BLaER1 treated with 17β-estradiol and CSF1 and Interleukin-3, amounts not matched to agents 10 nM and 100 nM (cell line): ENCODE data around the gene STIM1.
"Not testable (repeated sequence)": the region's sequence is repeated elsewhere in the genome, so short reads cannot be mapped to it uniquely, and the experiment has no call there.

Experiments used
- H3K27ac ChIP-seq, 11 experiments: shearing (Covaris generic); formaldehyde crosslinking; 2 replicates each; pipeline ENCODE4 v1.8.1; 2022
- H3K27me3 ChIP-seq, 11 experiments: shearing (Covaris generic); formaldehyde crosslinking; 2 replicates each; pipeline ENCODE4 v1.8.1; 2022
- H3K36me3 ChIP-seq, 11 experiments: shearing (Covaris generic); formaldehyde crosslinking; 2 replicates each; pipeline ENCODE4 v1.8.1; 2022
- H3K4me1 ChIP-seq, 10 experiments: shearing (Covaris generic); formaldehyde crosslinking; 2 replicates each; pipeline ENCODE4 v1.8.1; 2022
- H3K4me2 ChIP-seq, 11 experiments: shearing (Covaris generic); formaldehyde crosslinking; 2 replicates each; pipeline ENCODE4 v1.8.1; 2022
- H3K4me3 ChIP-seq, 10 experiments: shearing (Covaris generic); formaldehyde crosslinking; 2 replicates each; pipeline ENCODE4 v1.8.1; 2022
- H3K9ac ChIP-seq, 11 experiments: shearing (Covaris generic); formaldehyde crosslinking; 2 replicates each; pipeline ENCODE4 v1.8.1; 2022
- H3K9me3 ChIP-seq, 11 experiments: shearing (Covaris generic); formaldehyde crosslinking; replicated peaks in 1 of 11; 2 replicates each; pipeline ENCODE4 v1.8.1; 2022
- H4K20me1 ChIP-seq, 11 experiments: shearing (Covaris generic); formaldehyde crosslinking; 2 replicates each; pipeline ENCODE4 v1.8.1; 2022
- Cebpa-rat ChIP-seq, 11 experiments: shearing (Covaris generic); IDR thresholded peaks; 2 replicates each; pipeline ENCODE4 v1.8.1; 2022

STIM1 gene

DNA sequence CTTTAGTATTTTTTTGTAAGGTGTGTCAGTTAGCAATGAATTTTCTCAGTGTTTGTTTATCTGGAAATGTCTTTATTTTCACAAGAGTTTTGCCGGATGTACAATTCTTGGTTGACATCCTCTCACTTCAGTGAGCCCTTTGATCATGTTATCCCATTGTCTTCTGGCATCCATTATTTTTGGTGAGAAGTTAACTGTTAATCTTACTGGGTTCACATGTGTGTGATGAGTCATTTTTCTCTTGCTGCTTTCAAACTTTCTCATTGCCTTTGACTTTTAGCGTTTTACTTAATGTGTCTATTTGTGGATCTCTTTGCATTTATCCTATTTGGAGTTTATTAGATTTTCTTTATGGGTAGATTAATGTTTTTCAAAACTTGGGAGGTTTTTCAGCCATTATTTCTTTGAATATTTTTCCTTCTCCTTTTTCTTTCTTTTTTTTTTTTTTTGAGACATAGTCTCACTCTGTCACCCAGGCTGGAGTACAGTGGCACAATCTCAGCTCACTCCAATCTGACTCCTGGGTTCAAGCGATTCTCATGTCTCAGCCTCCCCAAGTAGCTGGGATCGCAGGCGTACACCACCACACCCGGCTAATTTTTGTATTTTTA lies 138.7 kb downstream of the STIM1 start:
- Histone ChIP-seq H3K9me3 (peaks cover 54 to 91% (median 73%) of the 10 kb centered on the region in 11 experiments), H3K9ac (no peak overlapping the region), H4K20me1 (peaks cover 0 to 6% (median 0%) of the 10 kb centered on the region in 11 experiments; a peak in 3 of 22 replicates), H3K4me3 (peak overlapping the region in 2 of 10 experiments; percentile 3 to 25; a peak in 2 of 20 replicates), H3K4me2 (no peak overlapping the region), H3K36me3 (peaks cover 5 to 60% (median 20%) of the 10 kb centered on the region in 11 experiments; a peak in 14 of 22 replicates), H3K27ac (no peak overlapping the region), H3K27me3 (no peaks in the 10 kb centered on the region), H3K4me1 (peaks cover 0 to 10% (median 6%) of the 10 kb centered on the region in 10 experiments; a peak in 8 of 20 replicates)
- no peak for TF ChIP-seq Cebpa-rat (IDR thresholded peaks at IDR 0.05)

DNA sequence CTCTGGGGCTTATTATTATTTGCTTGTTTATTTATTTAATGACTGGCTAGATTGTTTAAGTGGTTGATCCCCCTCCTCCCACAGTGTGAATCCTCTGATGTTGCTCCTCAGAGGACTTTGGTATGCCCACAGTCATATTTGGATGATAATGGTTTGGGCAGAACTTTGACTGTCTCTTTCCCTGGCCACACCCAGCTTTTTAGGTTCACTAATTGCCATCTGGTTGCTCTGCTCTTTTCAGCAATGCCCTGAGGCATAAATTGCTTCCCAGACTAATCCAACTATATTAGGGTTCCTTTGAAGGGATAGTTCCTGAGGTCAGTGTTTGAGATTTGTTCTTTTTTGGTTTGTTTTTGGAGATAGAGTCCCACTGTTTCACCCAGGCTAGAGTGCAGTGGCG lies 139.8 kb downstream of the STIM1 start:
- Histone ChIP-seq H3K4me2 (peak overlapping the region in 2 of 11 experiments; percentile 15 to 20; a peak in 1 of 22 replicates), H3K9me3 (peaks cover 50 to 85% (median 68%) of the 10 kb centered on the region in 11 experiments), H3K4me1 (peaks cover 0 to 10% (median 6%) of the 10 kb centered on the region in 10 experiments; a peak in 8 of 20 replicates), H3K27ac (no peak overlapping the region), H3K36me3 (peaks cover 5 to 53% (median 16%) of the 10 kb centered on the region in 11 experiments; a peak in 13 of 22 replicates), H3K4me3 (no peak overlapping the region; a peak in 1 of 20 replicates), H3K27me3 (no peaks in the 10 kb centered on the region), H4K20me1 (peaks cover 0 to 6% (median 0%) of the 10 kb centered on the region in 11 experiments; a peak in 3 of 22 replicates), H3K9ac (no peak overlapping the region)
- no peak for TF ChIP-seq Cebpa-rat (IDR thresholded peaks at IDR 0.05)

GRCh38 chr11:3995949-3996554 lies 140.6 kb downstream of the STIM1 start:
- Histone ChIP-seq H3K27ac (no peak overlapping the region), H3K36me3 (peaks cover 5 to 52% (median 15%) of the 10 kb centered on the region in 11 experiments; a peak in 13 of 22 replicates), H3K4me3 (no peak overlapping the region), H3K4me1 (peaks cover 0 to 10% (median 6%) of the 10 kb centered on the region in 10 experiments; a peak in 8 of 20 replicates), H3K9ac (no peak overlapping the region), H3K9me3 (peaks cover 49 to 79% (median 64%) of the 10 kb centered on the region in 11 experiments), H4K20me1 (peaks cover 0 to 6% (median 0%) of the 10 kb centered on the region in 11 experiments; a peak in 3 of 22 replicates), H3K4me2 (peak overlapping the region in 5 of 11 experiments; percentile 0 to 20 (median 7); a peak in 6 of 22 replicates), H3K27me3 (no peaks in the 10 kb centered on the region)
- TF ChIP-seq Cebpa-rat (IDR thresholded peaks at IDR 0.05) = no peak

- Histone ChIP-seq H3K27me3 (no peaks in the 10 kb centered on the region), H3K36me3 (peaks cover 5 to 52% (median 15%) of the 10 kb centered on the region in 11 experiments; a peak in 13 of 22 replicates), H3K9ac (no peak overlapping the region), H3K4me2 (no peak overlapping the region), H3K4me1 (peaks cover 0 to 10% (median 6%) of the 10 kb centered on the region in 10 experiments; a peak in 8 of 20 replicates), H3K4me3 (no peak overlapping the region), H3K9me3 (peaks cover 49 to 75% (median 64%) of the 10 kb centered on the region in 11 experiments), H3K27ac (no peak overlapping the region), H4K20me1 (peaks cover 0 to 6% (median 0%) of the 10 kb centered on the region in 11 experiments; a peak in 3 of 22 replicates)
- no peak for TF ChIP-seq Cebpa-rat (IDR thresholded peaks at IDR 0.05)
Observed at GRCh38 chr11:3996651-3997050, 141.2 kb downstream of the STIM1 start.

DNA sequence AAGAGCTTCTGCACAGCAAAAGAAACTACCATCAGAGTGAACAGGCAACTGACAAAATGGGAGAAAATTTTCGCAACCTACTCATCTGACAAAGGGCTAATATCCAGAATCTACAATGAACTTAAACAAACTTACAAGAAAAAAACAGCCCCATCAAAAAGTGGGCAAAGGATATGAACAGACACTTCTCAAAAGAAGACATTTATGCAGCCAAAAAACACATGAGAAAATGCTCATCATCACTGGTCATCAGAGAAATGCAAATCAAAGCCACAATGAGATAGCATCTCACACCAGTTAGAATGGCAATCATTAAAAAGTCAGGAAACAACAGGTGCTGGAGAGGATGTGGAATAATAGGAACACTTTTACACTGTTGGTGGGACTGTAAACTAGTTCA lies 149.3 kb downstream of the STIM1 start:
- peaks cover 0 to 17% (median 0%) of the 10 kb centered on the region in 11 experiments; a peak in 3 of 22 replicates for H4K20me1 ChIP-seq
- H3K36me3 ChIP-seq = peaks cover 0 to 11% (median 0%) of the 10 kb centered on the region in 11 experiments; a peak in 1 of 22 replicates
- not testable (repeated sequence) for H3K9me3 ChIP-seq, H3K4me3 ChIP-seq, H3K4me2 ChIP-seq, H3K4me1 ChIP-seq, H3K9ac ChIP-seq, H3K27me3 ChIP-seq, H3K27ac ChIP-seq

DNA sequence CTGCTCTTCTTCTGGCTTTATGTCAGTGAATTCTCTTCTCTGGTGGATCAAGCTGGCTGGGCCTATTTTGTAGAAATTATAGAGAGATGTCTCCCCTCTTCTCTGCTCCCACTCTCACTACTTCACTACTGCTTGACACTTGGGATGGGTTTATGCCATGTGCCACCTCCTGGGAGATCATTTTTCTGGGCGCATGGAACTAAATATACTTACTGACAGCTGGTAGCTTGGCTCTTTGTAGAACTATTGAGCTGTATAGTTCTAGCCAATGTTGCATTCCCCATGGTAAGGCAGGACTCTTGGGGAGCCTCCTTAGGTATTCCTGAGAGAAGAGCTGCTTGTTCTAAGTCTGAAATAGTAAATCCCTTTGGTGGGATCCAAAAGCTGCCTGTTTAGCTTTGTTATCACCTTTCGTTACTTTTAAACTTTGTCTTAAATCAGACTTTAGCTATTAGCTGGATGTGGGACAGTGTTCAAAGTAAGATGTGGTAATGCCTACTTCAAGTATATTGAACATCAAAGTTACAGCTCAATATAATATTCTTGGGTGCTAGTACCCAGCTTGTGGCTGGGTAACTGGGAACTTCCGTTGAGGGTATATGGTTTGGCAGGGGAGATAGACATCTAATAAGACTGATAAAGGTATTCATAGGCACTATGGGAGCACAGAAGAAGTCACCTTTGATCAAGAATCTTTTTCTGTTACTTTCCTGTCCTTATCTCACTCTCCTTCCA lies 151.6 kb downstream of the STIM1 start:
- H3K9ac ChIP-seq = no peak overlapping the region
- peaks cover 0 to 8% (median 0%) of the 10 kb centered on the region in 11 experiments; a peak in 4 of 22 replicates for H3K9me3 ChIP-seq
- H3K4me1 ChIP-seq = no peaks in the 10 kb centered on the region
- H4K20me1 ChIP-seq = peaks cover 0 to 17% (median 0%) of the 10 kb centered on the region in 11 experiments; a peak in 3 of 22 replicates
- TF ChIP-seq Cebpa-rat (IDR thresholded peaks at IDR 0.05) = no peak
- H3K27me3 ChIP-seq = no peaks in the 10 kb centered on the region
- H3K36me3 ChIP-seq = peaks cover 0 to 11% (median 0%) of the 10 kb centered on the region in 11 experiments; a peak in 1 of 22 replicates
- no peak overlapping the region for H3K27ac ChIP-seq
- no peak overlapping the region for H3K4me3 ChIP-seq
- no peak overlapping the region for H3K4me2 ChIP-seq

DNA sequence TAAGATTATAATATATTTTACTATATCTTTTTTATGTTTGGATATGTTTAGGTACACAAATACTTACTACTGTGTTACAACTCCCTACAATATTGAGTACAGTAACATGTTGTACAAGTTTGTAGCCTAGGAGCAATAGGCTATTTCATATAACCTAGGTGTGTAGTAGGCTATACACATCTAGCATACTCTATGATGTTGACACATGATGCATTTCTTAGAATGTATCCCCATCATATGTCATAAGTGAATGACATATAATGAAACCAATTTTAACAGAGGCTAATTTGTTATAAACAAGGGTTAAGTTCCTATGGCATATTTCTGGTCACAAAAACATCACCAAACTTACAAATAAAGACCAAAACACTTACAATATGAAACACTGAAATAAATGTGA lies 152.7 kb downstream of the STIM1 start:
- Histone ChIP-seq H3K27me3 (no peaks in the 10 kb centered on the region), H4K20me1 (peaks cover 0 to 17% (median 0%) of the 10 kb centered on the region in 11 experiments; a peak in 3 of 22 replicates), H3K4me2 (no peak overlapping the region), H3K9me3 (peaks cover 0 to 8% (median 0%) of the 10 kb centered on the region in 11 experiments; a peak in 4 of 22 replicates), H3K9ac (no peak overlapping the region), H3K4me3 (no peak overlapping the region), H3K36me3 (peaks cover 0 to 11% (median 0%) of the 10 kb centered on the region in 11 experiments; a peak in 1 of 22 replicates), H3K27ac (no peak overlapping the region), H3K4me1 (no peaks in the 10 kb centered on the region)
- TF ChIP-seq Cebpa-rat (IDR thresholded peaks at IDR 0.05) = no peak

DNA sequence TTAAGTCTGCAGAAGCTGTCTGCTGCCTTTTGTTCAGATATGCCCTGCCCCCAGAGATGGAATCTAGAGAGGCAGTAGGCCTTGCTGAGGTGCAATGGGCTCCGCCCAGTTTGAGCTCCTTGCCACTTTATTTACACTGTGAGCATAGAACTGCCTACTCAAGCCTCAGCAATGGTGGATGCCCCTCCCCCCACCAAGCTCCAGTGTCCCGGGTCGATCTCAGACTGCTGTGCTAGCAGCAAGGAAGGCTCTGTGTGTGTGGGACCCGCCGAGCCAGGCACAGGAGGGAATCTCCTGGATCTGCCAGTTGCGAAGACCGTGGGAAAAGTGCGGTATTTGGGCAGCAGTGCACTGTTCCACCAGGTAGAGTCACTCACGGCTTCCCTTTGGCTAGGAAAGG lies 161.1 kb downstream of the STIM1 start:
- H3K4me2 ChIP-seq, H3K27me3 ChIP-seq, H4K20me1 ChIP-seq, H3K9ac ChIP-seq, H3K4me3 ChIP-seq, H3K4me1 ChIP-seq, H3K27ac ChIP-seq: not testable (repeated sequence)
- peaks cover 0 to 18% (median 0%) of the 10 kb centered on the region in 11 experiments; a peak in 5 of 22 replicates for H3K36me3 ChIP-seq
- H3K9me3 ChIP-seq = peaks cover 0 to 28% (median 18%) of the 10 kb centered on the region in 11 experiments; a peak in 15 of 22 replicates
